Cardiac fibroblast (primary cell): ENCODE measurements around the gene OR51G2.

ENCODE experiments used
- DNase-seq, 2 donors: peaks; one replicate each; pipeline versions ENCODE4 v3.0.0 to v3.0.0-alpha.2; 2010; ENCODE audit warnings: low read depth in 2 of 2
- H3K4me3 ChIP-seq, 2 donors: replicated peaks in 1 of 2; 1 replicate in 1 of 2; 2 replicates in 1 of 2; pipeline ENCODE4 v1.5.1; 2011; ENCODE audit warnings: low read depth in 2 of 2, low read length in 2 of 2, mild to moderate bottlenecking in 2 of 2, moderate library complexity in 1 of 2
- CTCF ChIP-seq: IDR thresholded peaks from one replicate; pipeline ENCODE4 v1.5.1; 2011; ENCODE audit warnings: low read depth, mild to moderate bottlenecking, low read length, inconsistent platforms

Gene OR51G2

GRCh38 chr11:4891996-4892640, 27.0 kb downstream of the OR51G2 start:
- peak; percentile 44 for TF ChIP-seq CTCF
- DNase-seq = peak; percentile 91 to 92
- no peak overlapping the region for H3K4me3 ChIP-seq

GRCh38 chr11:4890279-4890678, 28.9 kb downstream of the OR51G2 start:
- no peak for TF ChIP-seq CTCF
- H3K4me3 ChIP-seq = no peak overlapping the region
- peak; percentile 4 to 38 for DNase-seq

DNA sequence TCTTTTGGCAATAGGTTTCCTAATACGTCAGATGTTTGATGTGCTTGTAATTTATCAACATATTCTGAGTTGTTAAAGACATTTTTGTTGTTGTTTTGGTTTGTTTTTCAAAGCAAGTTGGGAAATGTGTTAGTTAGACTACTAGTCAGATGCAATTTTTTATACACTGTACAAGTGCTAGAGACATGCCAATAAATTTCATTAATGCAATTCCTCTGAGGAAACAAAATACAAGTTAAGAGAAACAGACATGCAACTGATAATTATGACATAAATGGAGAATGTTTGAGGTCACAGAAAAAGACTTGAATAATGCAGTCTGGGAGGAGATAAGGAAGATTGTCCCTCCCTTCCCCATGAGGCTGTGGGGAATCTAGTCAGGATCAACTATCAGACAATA, 31.6 kb downstream of the OR51G2 start:
- DNase-seq = peak; percentile 20 to 75
- H3K4me3 ChIP-seq = no peak overlapping the region
- no peak for TF ChIP-seq CTCF

- H3K4me3 ChIP-seq = no peak overlapping the region
- no peak for DNase-seq
- no peak for TF ChIP-seq CTCF
These were observed 33.0 kb downstream of the OR51G2 start for GRCh38 chr11:4886186-4886585.

- no peak for DNase-seq
- H3K4me3 ChIP-seq = no peak overlapping the region
- TF ChIP-seq CTCF = no peak
These were observed 34.8 kb downstream of the OR51G2 start for GRCh38 chr11:4884361-4884760.

DNA sequence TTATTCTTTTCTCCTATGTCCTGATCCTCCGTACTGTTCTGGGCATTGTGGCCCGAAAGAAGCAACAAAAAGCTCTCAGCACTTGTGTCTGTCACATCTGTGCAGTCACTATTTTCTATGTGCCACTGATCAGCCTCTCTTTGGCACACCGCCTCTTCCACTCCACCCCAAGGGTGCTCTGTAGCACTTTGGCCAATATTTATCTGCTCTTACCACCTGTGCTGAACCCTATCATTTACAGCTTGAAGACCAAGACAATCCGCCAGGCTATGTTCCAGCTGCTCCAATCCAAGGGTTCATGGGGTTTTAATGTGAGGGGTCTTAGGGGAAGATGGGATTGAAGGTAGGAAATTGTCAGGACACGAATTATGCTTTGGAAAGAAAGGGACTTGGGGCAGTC, 36.6 kb downstream of the OR51G2 start:
- H3K4me3 ChIP-seq = no peak overlapping the region
- no peak for DNase-seq
- no peak for TF ChIP-seq CTCF
